ENCODE results near the gene KCTD18. TPM values are rescaled to one million over a fixed set of nuclear protein-coding genes. Genes with fewer than 3 reads are reported as not detected.

KCTD18 gene
- total RNA-seq, 1 donor from 2014 or later: 11.5 TPM

GRCh38 chr2:200442471-200442870 lies 67.4 kb downstream of the KCTD18 start:
- no peak overlapping the region for H3K4me3 ChIP-seq (ENCODE audit: low read length in 3 of 3)
- no peaks in the 10 kb centered on the region for H3K27me3 ChIP-seq (ENCODE audit: control insufficient read depth in 3 of 3, insufficient read depth in 3 of 3, low read length in 3 of 3)
- no peaks in the 10 kb centered on the region for H3K4me1 ChIP-seq (ENCODE audit: control insufficient read depth in 3 of 3, insufficient read depth in 3 of 3, low read length in 3 of 3)
- H3K27ac ChIP-seq (ENCODE audit: low read depth, low read length): no peak overlapping the region
- H3K9me3 ChIP-seq (ENCODE audit: control insufficient read depth in 3 of 3, low read length in 3 of 3): no peaks in the 10 kb centered on the region
- H3K36me3 ChIP-seq (ENCODE audit: control insufficient read depth in 3 of 3, insufficient read depth in 3 of 3, low read length in 3 of 3): peaks cover 0 to 18% (median 0%) of the 10 kb centered on the region in 3 donors
- H3K9ac ChIP-seq (ENCODE audit: low read depth in 1 of 3, low read length in 3 of 3): no peak overlapping the region

GRCh38 chr2:200439981-200440380 lies 69.9 kb downstream of the KCTD18 start:
- Histone ChIP-seq H3K4me1 (ENCODE audit: control insufficient read depth in 3 of 3, insufficient read depth in 3 of 3, low read length in 3 of 3) (no peaks in the 10 kb centered on the region), H3K27me3 (ENCODE audit: control insufficient read depth in 3 of 3, insufficient read depth in 3 of 3, low read length in 3 of 3) (no peaks in the 10 kb centered on the region), H3K4me3 (ENCODE audit: low read length in 3 of 3) (no peak overlapping the region), H3K9me3 (ENCODE audit: control insufficient read depth in 3 of 3, low read length in 3 of 3) (no peaks in the 10 kb centered on the region), H3K27ac (ENCODE audit: low read depth, low read length) (no peak overlapping the region), H3K9ac (ENCODE audit: low read depth in 1 of 3, low read length in 3 of 3) (no peak overlapping the region), H3K36me3 (ENCODE audit: control insufficient read depth in 3 of 3, insufficient read depth in 3 of 3, low read length in 3 of 3) (peaks cover 0 to 10% (median 4%) of the 10 kb centered on the region in 3 donors)

Other genes with a start within 250 kb of the KCTD18 start
- gene SPATS2L, start 203.4 kb downstream of the KCTD18 start, total RNA-seq: 79.9 TPM
- gene SGO2, start 16.1 kb upstream of the KCTD18 start, total RNA-seq: 1.0 TPM
- 2.1 TPM for gene AOX1, start 75.9 kb upstream of the KCTD18 start, total RNA-seq

All from skeletal muscle tissue (tissue), 4 donors.